Endodermal cell (in vitro differentiated cells): ENCODE results near the gene SLC36A3. TPM values are rescaled to one million over a fixed set of nuclear protein-coding genes. Genes with fewer than 3 reads are reported as not detected.

ENCODE experiments used
- DNase-seq: peaks from one replicate; pipeline ENCODE4 v3.0.0-alpha.2; 2017
- H3K27ac ChIP-seq: 2 replicates; pipeline ENCODE4 v1.5.1; 2013; ENCODE audit warnings: mild to moderate bottlenecking, low read depth, low read length, moderate library complexity
- H3K27me3 ChIP-seq: 2 replicates; pipeline ENCODE4 v1.6.1; 2013; ENCODE audit warnings: mild to moderate bottlenecking, low read length, moderate library complexity; ENCODE audit not compliant: insufficient read depth, control insufficient read depth, poor library complexity, severe bottlenecking
- H3K36me3 ChIP-seq: 2 replicates; pipeline ENCODE4 v1.7.0; 2013; ENCODE audit warnings: mild to moderate bottlenecking, low read length, moderate library complexity; ENCODE audit not compliant: control insufficient read depth, insufficient read depth
- H3K4me1 ChIP-seq: one replicate; pipeline ENCODE4 v1.7.0; 2013; ENCODE audit warnings: low read length; ENCODE audit not compliant: control insufficient read depth, insufficient read depth
- H3K4me3 ChIP-seq: 2 replicates; pipeline ENCODE4 v1.5.1; 2013; ENCODE audit warnings: mild to moderate bottlenecking, low read length, moderate library complexity
- H3K9ac ChIP-seq: 2 replicates; pipeline ENCODE4 v1.6.1; 2013; ENCODE audit warnings: mild to moderate bottlenecking, low read length, moderate library complexity; ENCODE audit not compliant: poor library complexity, severe bottlenecking; ENCODE audit errors: extremely low read depth
- H3K9me3 ChIP-seq: 2 replicates; pipeline ENCODE4 v1.6.1; 2013; ENCODE audit warnings: mild to moderate bottlenecking, low read length, moderate library complexity; ENCODE audit not compliant: control insufficient read depth
- H3K27ac Mint-ChIP-seq: 2 replicates; pipeline ENCODE4 v1.8.0; 2020; ENCODE audit warnings: mixed read lengths
- H3K27me3 Mint-ChIP-seq: 2 replicates; pipeline ENCODE4 v1.8.0; 2021; ENCODE audit warnings: mild to moderate bottlenecking, mixed read lengths; ENCODE audit not compliant: insufficient read depth
- H3K36me3 Mint-ChIP-seq: 2 replicates; pipeline ENCODE4 v1.8.0; 2020; ENCODE audit warnings: low read depth, mixed read lengths
- H3K4me1 Mint-ChIP-seq: 2 replicates; pipeline ENCODE4 v1.8.0; 2020; ENCODE audit warnings: mixed read lengths
- H3K4me3 Mint-ChIP-seq: 2 replicates; pipeline ENCODE4 v1.8.0; 2020; ENCODE audit warnings: mild to moderate bottlenecking, moderate library complexity, mixed read lengths
- H3K9me3 Mint-ChIP-seq: 2 replicates; pipeline ENCODE4 v1.8.0; 2020; ENCODE audit warnings: mild to moderate bottlenecking, mixed read lengths
- CTCF ChIP-seq: fragments of 200-600 bp; sonication (generic); conservative IDR thresholded peaks from 2 replicates; pipeline ENCODE4 v1.5.0; 2021; ENCODE audit warnings: antibody characterized with exemption, mild to moderate bottlenecking
- WGBS, 2 experiments: methylation state at CpG; one replicate each; pipeline versions ENCODE4 v1.1.5 to v1.1.7; 2013; ENCODE audit warnings: missing lambda C conversion rate in 2 of 2, mixed read lengths in 1 of 2; ENCODE audit not compliant: insufficient coverage in 1 of 2, insufficient read length in 1 of 2; 5-methylcytosine and 5-hydroxymethylcytosine counted together
- total RNA-seq, 2 donors: library from RNA; stranded (reverse); fragmentation: NEBNext Ultra II Directional in 1 of 2; extraction: Animal tissue kit (Norgen Biotek cat#: 25700) in 1 of 2; gene quantifications; 2 replicates in 1 of 2; 3 replicates in 1 of 2; pipeline ENCODE4 v1.2.1, GENCODE V29; 2021

The SLC36A3 gene
- total RNA-seq, 2 donors from 2014 or later, result not detected

- Mint-ChIP-seq H3K36me3 (no peaks in the 10 kb centered on the region), H3K9me3 (no peaks in the 10 kb centered on the region), H3K27ac (no peak overlapping the region), H3K27me3 (peaks cover 4% of the 10 kb centered on the region), H3K4me1 (no peaks in the 10 kb centered on the region), H3K4me3 (no peak overlapping the region)
- no peak overlapping the region for H3K9ac ChIP-seq
- H3K4me1 ChIP-seq, result no peaks in the 10 kb centered on the region
- no peaks in the 10 kb centered on the region for H3K9me3 ChIP-seq
- no peak for DNase-seq
- 84 to 95% methylated on average over 2 of the region's 2 CpGs for WGBS, 2 experiments
- H3K27ac ChIP-seq, result no peak overlapping the region
- H3K36me3 ChIP-seq, result no peaks in the 10 kb centered on the region
- H3K27me3 ChIP-seq, result no peaks in the 10 kb centered on the region
- TF ChIP-seq CTCF, result no peak
- no peak overlapping the region for H3K4me3 ChIP-seq
Observed at GRCh38 chr5:151280443-151280842, 23.1 kb downstream of the SLC36A3 start.

- Histone ChIP-seq H3K27ac (no peak overlapping the region), H3K4me1 (no peaks in the 10 kb centered on the region), H3K27me3 (no peaks in the 10 kb centered on the region), H3K4me3 (no peak overlapping the region), H3K9ac (no peak overlapping the region), H3K36me3 (no peaks in the 10 kb centered on the region), H3K9me3 (no peaks in the 10 kb centered on the region)
- no peak overlapping the region for H3K4me3 Mint-ChIP-seq
- H3K4me1 Mint-ChIP-seq, result no peaks in the 10 kb centered on the region
- WGBS, 2 experiments, result 93 to 100% methylated on average over 3 to 5 of the region's 5 CpGs
- DNase-seq, result no peak
- peaks cover 4% of the 10 kb centered on the region for H3K27me3 Mint-ChIP-seq
- TF ChIP-seq CTCF, result no peak
- H3K27ac Mint-ChIP-seq, result no peak overlapping the region
- H3K9me3 Mint-ChIP-seq, result no peaks in the 10 kb centered on the region
- H3K36me3 Mint-ChIP-seq, result no peaks in the 10 kb centered on the region
Observed at GRCh38 chr5:151278845-151279244, 24.7 kb downstream of the SLC36A3 start.

- Mint-ChIP-seq H3K27ac (no peak overlapping the region), H3K27me3 (peaks cover 2% of the 10 kb centered on the region), H3K4me3 (no peak overlapping the region), H3K36me3 (no peaks in the 10 kb centered on the region), H3K9me3 (no peaks in the 10 kb centered on the region), H3K4me1 (no peaks in the 10 kb centered on the region)
- no peak for TF ChIP-seq CTCF
- 86% methylated on average over 2 of the region's 2 CpGs; no CpG with 5 or more reads in 1 of the 2 experiments for whole genome bisulfite sequencing, 2 experiments
- H3K4me3 ChIP-seq, result no peak overlapping the region
- no peaks in the 10 kb centered on the region for H3K4me1 ChIP-seq
- DNase-seq, result no peak
- no peak overlapping the region for H3K27ac ChIP-seq
- H3K36me3 ChIP-seq, result no peaks in the 10 kb centered on the region
- H3K9me3 ChIP-seq, result no peaks in the 10 kb centered on the region
- H3K9ac ChIP-seq, result no peak overlapping the region
- H3K27me3 ChIP-seq, result no peaks in the 10 kb centered on the region
Observed at GRCh38 chr5:151275803-151276202, 27.8 kb downstream of the SLC36A3 start.
